HG03159 (cell line): ENCODE data around the gene SORCS2.

Source experiments
- ATAC-seq: cut with Tn5 transposase; IDR thresholded peaks from one replicate; pipeline ENCODE4 v1.9.1; 2021; ENCODE audit warnings: mild to moderate bottlenecking, moderate library complexity; ENCODE audit not compliant: unreplicated experiment

SORCS2 gene

GRCh38 chr4:7727749-7728148 is 535.4 kb downstream of the SORCS2 start:
- ATAC-seq = no peak

- ATAC-seq = no peak
Measured at GRCh38 chr4:7731437-7731836, 539.1 kb downstream of the SORCS2 start.

GRCh38 chr4:7732263-7732662 is 539.9 kb downstream of the SORCS2 start:
- ATAC-seq = no peak

- ATAC-seq = no peak
Measured at GRCh38 chr4:7733201-7733600, 540.9 kb downstream of the SORCS2 start.

GRCh38 chr4:7733801-7734650 is 541.7 kb downstream of the SORCS2 start:
- no peak for ATAC-seq

GRCh38 chr4:7734651-7735260 is 542.4 kb downstream of the SORCS2 start:
- no peak for ATAC-seq

- ATAC-seq = no peak
Measured at GRCh38 chr4:7735395-7735794, 543.1 kb downstream of the SORCS2 start.

GRCh38 chr4:7735961-7736360 is 543.6 kb downstream of the SORCS2 start:
- no peak for ATAC-seq

GRCh38 chr4:7736436-7737267 is 544.3 kb downstream of the SORCS2 start:
- no peak for ATAC-seq

GRCh38 chr4:7737268-7737645 is 544.9 kb downstream of the SORCS2 start:
- ATAC-seq = no peak

GRCh38 chr4:7737752-7738457 is 545.6 kb downstream of the SORCS2 start:
- no peak for ATAC-seq

GRCh38 chr4:7738458-7739076 is 546.2 kb downstream of the SORCS2 start:
- no peak for ATAC-seq

- ATAC-seq = no peak
Measured at GRCh38 chr4:7739077-7739917, 547.0 kb downstream of the SORCS2 start.

GRCh38 chr4:7739918-7740865 is 547.9 kb downstream of the SORCS2 start:
- no peak for ATAC-seq

- no peak for ATAC-seq
Measured at GRCh38 chr4:7740866-7741525, 548.7 kb downstream of the SORCS2 start.

GRCh38 chr4:7741946-7742806 is 549.8 kb downstream of the SORCS2 start:
- no peak for ATAC-seq

- ATAC-seq = no peak
Measured at GRCh38 chr4:7742807-7743280, 550.5 kb downstream of the SORCS2 start.
